HepG2 (cell line): ENCODE results near the gene EZH1. TPM values are rescaled to one million over a fixed set of nuclear protein-coding genes. Genes with fewer than 3 reads are reported as not detected.
A peak's percentile ranks its signal among the peaks of the same experiment; 100 is the strongest.

Experiments
- CBX5 ChIP-seq: sonication (generic); formaldehyde crosslinking; IDR thresholded peaks from 2 replicates; pipeline ENCODE4 v1.4.0; 2020; ENCODE audit warnings: missing genetic modification reagents, borderline replicate concordance
- DPF2 ChIP-seq: sonication (generic); formaldehyde crosslinking; IDR thresholded peaks from 2 replicates; pipeline ENCODE4 v1.4.0; 2020; ENCODE audit warnings: mild to moderate bottlenecking, low read depth, missing genetic modification reagents, borderline replicate concordance
- FOXP1 ChIP-seq, 2 experiments: fragments of 450-650 bp in 1 of 2; IDR thresholded peaks; 2 replicates each; pipeline ENCODE4 v1.6.1; 2017 to 2018; ENCODE audit warnings: antibody characterized with exemption in 1 of 2
- GABPB1 ChIP-seq: IDR thresholded peaks from 2 replicates; pipeline ENCODE4 v1.6.1; 2016; ENCODE audit warnings: mild to moderate bottlenecking, missing genetic modification reagents, moderate library complexity, missing compliant biosample characterization
- HNF4A ChIP-seq: sonication (generic); formaldehyde crosslinking; IDR thresholded peaks from 2 replicates; pipeline ENCODE4 v1.4.0; 2020; ENCODE audit warnings: missing genetic modification reagents
- HOXD1 ChIP-seq: sonication (generic); formaldehyde crosslinking; IDR thresholded peaks from 2 replicates; pipeline ENCODE4 v1.5.0; 2020; ENCODE audit warnings: missing genetic modification reagents
- JDP2 ChIP-seq: sonication (generic); formaldehyde crosslinking; IDR thresholded peaks from 2 replicates; pipeline ENCODE4 v1.8.1; 2022; ENCODE audit warnings: missing genetic modification reagents, borderline replicate concordance
- LCORL ChIP-seq, 2 experiments: fragments of 450-650 bp in 1 of 2; sonication (generic) in 1 of 2; formaldehyde crosslinking in 1 of 2; IDR thresholded peaks; 2 replicates each; pipeline versions ENCODE4 v1.5.0 to v1.6.1; 2017 to 2020; ENCODE audit warnings: antibody characterized with exemption in 1 of 2, missing genetic modification reagents in 1 of 2
- NCOR1 ChIP-seq: fragments of 200-600 bp; sonication (generic); IDR thresholded peaks from 2 replicates; pipeline ENCODE4 v1.7.0; 2017; ENCODE audit warnings: antibody characterized with exemption, low read length, borderline replicate concordance
- RAD51 ChIP-seq: fragments of 450-650 bp; IDR thresholded peaks from 2 replicates; pipeline ENCODE4 v1.6.1; 2016; ENCODE audit warnings: borderline replicate concordance
- SIX1 ChIP-seq: sonication (generic); formaldehyde crosslinking; IDR thresholded peaks from 2 replicates; pipeline ENCODE4 v1.4.0; 2020; ENCODE audit warnings: missing genetic modification reagents, borderline replicate concordance
- SP4 ChIP-seq: sonication (generic); formaldehyde crosslinking; IDR thresholded peaks from 2 replicates; pipeline ENCODE4 v1.8.1; 2023; ENCODE audit warnings: mild to moderate bottlenecking, missing genetic modification reagents
- SPEN ChIP-seq: sonication (generic); formaldehyde crosslinking; IDR thresholded peaks from 2 replicates; pipeline ENCODE4 v1.5.1; 2020; ENCODE audit warnings: low read depth, mild to moderate bottlenecking, missing genetic modification reagents
- TCF7L2 ChIP-seq: IDR thresholded peaks from 2 replicates; pipeline ENCODE4 v1.6.1; 2011; ENCODE audit warnings: mild to moderate bottlenecking, low read depth, low read length, moderate library complexity
- ZFAT ChIP-seq: sonication (generic); formaldehyde crosslinking; conservative IDR thresholded peaks from 2 replicates; pipeline ENCODE4 v1.8.1; 2023; ENCODE audit warnings: missing genetic modification reagents, inconsistent platforms
- ZNF460 ChIP-seq: sonication (generic); formaldehyde crosslinking; IDR thresholded peaks from 2 replicates; pipeline ENCODE4 v1.5.1; 2020; ENCODE audit warnings: missing genetic modification reagents, mild to moderate bottlenecking, borderline replicate concordance
- ZNF605 ChIP-seq: sonication (generic); formaldehyde crosslinking; IDR thresholded peaks from 2 replicates; pipeline ENCODE4 v1.8.0; 2022; ENCODE audit warnings: mild to moderate bottlenecking, missing genetic modification reagents
- ZNF724P ChIP-seq: sonication (generic); formaldehyde crosslinking; IDR thresholded peaks from 2 replicates; pipeline ENCODE4 v1.8.0; 2022; ENCODE audit warnings: missing genetic modification reagents, borderline replicate concordance
- ZNF883 ChIP-seq: sonication (generic); formaldehyde crosslinking; IDR thresholded peaks from 2 replicates; pipeline ENCODE4 v1.5.1; 2020; ENCODE audit warnings: mild to moderate bottlenecking, missing genetic modification reagents; ENCODE audit errors: not compliant biosample characterization
- ZZZ3 ChIP-seq: sonication (generic); formaldehyde crosslinking; IDR thresholded peaks from 2 replicates; pipeline ENCODE4 v1.4.0; 2020; ENCODE audit warnings: missing genetic modification reagents, mild to moderate bottlenecking, borderline replicate concordance
- polyA plus RNA-seq, 8 experiments: library from polyadenylated mRNA; depleted of rRNA in 3 of 8; stranded (reverse) in 7 of 8; unstranded in 1 of 8; fragments of >200 nt; fragmentation: Illumina TruSeq in 4 of 8; extraction: Trizol in 4 of 8; gene quantifications; 2 replicates each; pipeline versions ENCODE4 v1.2.1 to v1.2.3, GENCODE V29; 2011 to 2016; ENCODE audit warnings: low read depth in 4 of 8, missing spikeins in 1 of 8, mixed read lengths in 1 of 8; ENCODE audit not compliant: insufficient read depth in 1 of 8
- total RNA-seq, 5 experiments: library from RNA; depleted of rRNA; stranded (reverse); fragments of >200 nt; fragmentation: Illumina TruSeq; extraction: Trizol; gene quantifications; 2 replicates each; pipeline ENCODE4 v1.2.3, GENCODE V29; 2016; ENCODE audit warnings: low read depth in 1 of 5
- TF ChIP-seq, protein P1 (sequence below): sonication (generic); formaldehyde crosslinking; conservative IDR thresholded peaks from 2 replicates; pipeline ENCODE4 v1.8.1; 2023; ENCODE audit warnings: missing genetic modification reagents
- TF ChIP-seq, protein P2 (sequence below): IDR thresholded peaks from 2 replicates; pipeline ENCODE4 v1.4.0; 2020; ENCODE audit warnings: mild to moderate bottlenecking, missing genetic modification reagents
- TF ChIP-seq, protein P3 (sequence below): IDR thresholded peaks from 2 replicates; pipeline ENCODE4 v1.6.1; 2012; ENCODE audit warnings: inconsistent platforms

Gene EZH1
- total and polyA plus RNA-seq, 2 of the 13 experiments (the other 11 are each of a cell fraction or from before 2014, with no cell fraction given) = 11.6 to 24.0 TPM

DNA sequence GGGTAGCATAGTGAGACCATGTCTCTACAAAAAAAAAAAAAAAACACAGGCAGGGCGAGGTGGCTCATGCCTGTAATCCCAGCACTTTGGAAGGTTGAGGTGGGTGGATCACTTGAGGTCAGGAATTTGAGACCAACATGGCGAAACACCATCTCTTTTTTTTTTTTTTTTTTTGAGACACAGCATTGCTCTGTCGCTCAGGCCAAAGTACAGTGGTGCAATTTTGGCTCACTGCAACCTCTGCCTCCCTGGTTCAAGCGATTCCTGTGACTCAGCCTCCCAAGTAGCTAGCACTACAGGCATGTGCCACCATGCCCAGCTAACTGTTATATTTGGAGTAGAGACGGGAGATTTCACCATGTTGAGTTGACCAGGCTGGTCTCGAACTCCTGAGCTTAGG is 21.3 kb upstream of the EZH1 start (continued):
- TF ChIP-seq ZNF883 (CRISPR knock-in tag) (no peak), RAD51 (0 out of 2 replicates have a peak, but pooled peaks have one; percentile 2), GABPB1 (CRISPR knock-in tag) (peak; percentile 27; the same call in 1 of the 2 replicates), ZFAT (CRISPR knock-in tag) (no peak), ZNF605 (CRISPR knock-in tag) (no peak), ZNF460 (peak; percentile 90), CBX5 (CRISPR knock-in tag) (0 out of 2 replicates have a peak, but pooled peaks have one; percentile 66), JDP2 (CRISPR knock-in tag) (no peak), DPF2 (CRISPR knock-in tag) (peak; percentile 38; the same call in 1 of the 2 replicates), TCF7L2 (no peak), ZZZ3 (CRISPR knock-in tag) (no peak), LCORL (IDR thresholded peaks at IDR 0.05) (peak; percentile 64), LCORL (CRISPR knock-in tag; IDR thresholded peaks at IDR 0.05) (peak; percentile 54; the same call in 1 of the 2 replicates), ZNF724P (peak; percentile 37; the same call in 1 of the 2 replicates), SIX1 (CRISPR knock-in tag) (no peak), NCOR1 (peak; percentile 44; the same call in 1 of the 2 replicates), FOXP1 (IDR thresholded peaks at IDR 0.05) (0 out of 2 replicates have a peak, but pooled peaks have one; percentile 28), FOXP1 (CRISPR knock-in tag; IDR thresholded peaks at IDR 0.05) (no peak), HOXD1 (no peak), SPEN (0 out of 2 replicates have a peak, but pooled peaks have one; percentile 28), HNF4A (CRISPR knock-in tag) (peak; percentile 73), SP4 (CRISPR knock-in tag) (0 out of 2 replicates have a peak, but pooled peaks have one; percentile 40)
- TF ChIP-seq, protein P1, sequence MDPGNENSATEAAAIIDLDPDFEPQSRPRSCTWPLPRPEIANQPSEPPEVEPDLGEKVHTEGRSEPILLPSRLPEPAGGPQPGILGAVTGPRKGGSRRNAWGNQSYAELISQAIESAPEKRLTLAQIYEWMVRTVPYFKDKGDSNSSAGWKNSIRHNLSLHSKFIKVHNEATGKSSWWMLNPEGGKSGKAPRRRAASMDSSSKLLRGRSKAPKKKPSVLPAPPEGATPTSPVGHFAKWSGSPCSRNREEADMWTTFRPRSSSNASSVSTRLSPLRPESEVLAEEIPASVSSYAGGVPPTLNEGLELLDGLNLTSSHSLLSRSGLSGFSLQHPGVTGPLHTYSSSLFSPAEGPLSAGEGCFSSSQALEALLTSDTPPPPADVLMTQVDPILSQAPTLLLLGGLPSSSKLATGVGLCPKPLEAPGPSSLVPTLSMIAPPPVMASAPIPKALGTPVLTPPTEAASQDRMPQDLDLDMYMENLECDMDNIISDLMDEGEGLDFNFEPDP (CRISPR knock-in tag) = 0 out of 2 replicates have a peak, but pooled peaks have one; percentile 61
- TF ChIP-seq, protein P2, sequence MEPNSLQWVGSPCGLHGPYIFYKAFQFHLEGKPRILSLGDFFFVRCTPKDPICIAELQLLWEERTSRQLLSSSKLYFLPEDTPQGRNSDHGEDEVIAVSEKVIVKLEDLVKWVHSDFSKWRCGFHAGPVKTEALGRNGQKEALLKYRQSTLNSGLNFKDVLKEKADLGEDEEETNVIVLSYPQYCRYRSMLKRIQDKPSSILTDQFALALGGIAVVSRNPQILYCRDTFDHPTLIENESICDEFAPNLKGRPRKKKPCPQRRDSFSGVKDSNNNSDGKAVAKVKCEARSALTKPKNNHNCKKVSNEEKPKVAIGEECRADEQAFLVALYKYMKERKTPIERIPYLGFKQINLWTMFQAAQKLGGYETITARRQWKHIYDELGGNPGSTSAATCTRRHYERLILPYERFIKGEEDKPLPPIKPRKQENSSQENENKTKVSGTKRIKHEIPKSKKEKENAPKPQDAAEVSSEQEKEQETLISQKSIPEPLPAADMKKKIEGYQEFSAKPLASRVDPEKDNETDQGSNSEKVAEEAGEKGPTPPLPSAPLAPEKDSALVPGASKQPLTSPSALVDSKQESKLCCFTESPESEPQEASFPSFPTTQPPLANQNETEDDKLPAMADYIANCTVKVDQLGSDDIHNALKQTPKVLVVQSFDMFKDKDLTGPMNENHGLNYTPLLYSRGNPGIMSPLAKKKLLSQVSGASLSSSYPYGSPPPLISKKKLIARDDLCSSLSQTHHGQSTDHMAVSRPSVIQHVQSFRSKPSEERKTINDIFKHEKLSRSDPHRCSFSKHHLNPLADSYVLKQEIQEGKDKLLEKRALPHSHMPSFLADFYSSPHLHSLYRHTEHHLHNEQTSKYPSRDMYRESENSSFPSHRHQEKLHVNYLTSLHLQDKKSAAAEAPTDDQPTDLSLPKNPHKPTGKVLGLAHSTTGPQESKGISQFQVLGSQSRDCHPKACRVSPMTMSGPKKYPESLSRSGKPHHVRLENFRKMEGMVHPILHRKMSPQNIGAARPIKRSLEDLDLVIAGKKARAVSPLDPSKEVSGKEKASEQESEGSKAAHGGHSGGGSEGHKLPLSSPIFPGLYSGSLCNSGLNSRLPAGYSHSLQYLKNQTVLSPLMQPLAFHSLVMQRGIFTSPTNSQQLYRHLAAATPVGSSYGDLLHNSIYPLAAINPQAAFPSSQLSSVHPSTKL (CRISPR knock-in tag) = peak; percentile 33; the same call in 1 of the 2 replicates
- TF ChIP-seq, protein P3, sequence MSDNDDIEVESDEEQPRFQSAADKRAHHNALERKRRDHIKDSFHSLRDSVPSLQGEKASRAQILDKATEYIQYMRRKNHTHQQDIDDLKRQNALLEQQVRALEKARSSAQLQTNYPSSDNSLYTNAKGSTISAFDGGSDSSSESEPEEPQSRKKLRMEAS = 0 out of 2 replicates have a peak, but pooled peaks have one; percentile 27
